GM19035 (cell line): ENCODE measurements around the gene TRIO.

Source experiments
- ATAC-seq: cut with Tn5 transposase; IDR thresholded peaks from one replicate; pipeline ENCODE4 v1.9.1; 2021; ENCODE audit not compliant: unreplicated experiment

TRIO gene

DNA sequence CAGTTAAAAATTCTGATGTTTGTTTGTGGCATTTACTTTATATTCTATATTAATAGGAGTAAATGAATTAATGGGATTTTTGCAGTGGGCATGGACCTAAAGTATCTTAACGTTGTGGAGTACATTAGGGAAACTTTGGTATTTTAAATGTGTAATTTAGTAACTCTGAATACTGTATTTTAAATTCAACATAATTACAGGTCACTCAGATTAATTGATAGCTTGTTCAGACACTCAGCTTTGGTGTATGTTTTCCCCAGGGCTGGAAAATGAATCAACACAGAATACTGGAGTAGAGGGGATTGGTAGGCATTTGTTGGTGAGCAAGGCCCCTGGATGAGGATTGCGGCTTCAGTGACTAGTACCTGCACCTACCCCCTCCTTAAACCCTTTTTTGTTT is 117.5 kb downstream of the TRIO start:
- ATAC-seq, result no peak

GRCh38 chr5:14261235-14261634 is 118.1 kb downstream of the TRIO start:
- no peak for ATAC-seq

GRCh38 chr5:14261856-14262611 is 118.9 kb downstream of the TRIO start:
- no peak for ATAC-seq

DNA sequence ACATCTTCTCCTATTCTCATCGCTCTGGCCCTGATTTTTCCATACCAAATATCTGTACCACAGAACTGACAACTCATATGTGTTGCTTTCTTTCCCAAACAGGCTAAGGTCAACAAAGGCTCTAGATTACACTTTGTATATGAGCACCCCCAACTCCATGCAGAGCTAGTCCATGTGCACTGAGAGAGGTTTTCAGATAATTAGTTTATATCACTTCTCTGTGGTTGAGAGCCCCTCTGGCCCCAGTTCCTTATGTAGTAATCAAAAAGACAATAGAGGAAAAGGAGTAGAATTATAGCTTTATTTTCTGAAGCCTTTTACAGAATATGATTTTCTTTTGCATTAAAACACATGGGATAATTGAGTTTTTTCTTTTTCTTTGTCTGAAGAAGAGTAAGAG is 120.0 kb downstream of the TRIO start:
- ATAC-seq, result no peak

- no peak for ATAC-seq
Observed at GRCh38 chr5:14263699-14264098, 120.6 kb downstream of the TRIO start.

DNA sequence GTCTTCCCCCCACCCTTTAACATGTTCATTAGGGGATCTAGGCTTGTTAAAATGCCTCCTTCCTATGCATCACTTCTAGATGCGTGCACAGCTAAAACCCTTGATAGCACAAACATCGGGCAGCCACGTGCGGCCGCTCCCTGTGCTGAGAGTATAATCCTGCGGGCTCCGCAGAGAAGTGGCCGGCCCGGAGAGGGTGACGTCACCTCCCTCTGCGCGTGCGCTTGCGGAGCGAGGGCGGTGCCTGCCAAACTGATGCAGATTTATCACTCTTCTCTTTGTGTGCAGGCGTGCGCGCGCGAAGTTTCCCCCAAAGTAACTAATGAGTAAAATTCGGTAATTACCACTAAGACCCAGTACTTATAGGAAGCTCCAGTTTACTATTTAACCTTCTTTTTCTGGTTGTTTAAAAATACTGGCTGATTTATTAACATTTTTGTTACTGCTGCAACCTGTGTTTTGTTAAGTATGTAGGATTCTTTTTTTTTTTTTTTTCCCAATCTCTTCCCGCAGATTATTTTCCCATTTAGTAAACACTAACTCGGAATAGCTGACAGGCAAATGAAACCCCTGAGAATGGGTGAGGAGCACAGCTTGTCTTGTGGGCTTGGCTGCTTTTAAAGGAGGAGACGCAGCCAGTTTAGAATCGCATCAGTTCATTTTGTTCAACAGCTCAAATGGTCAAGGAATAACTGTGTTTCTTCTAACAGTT is 121.6 kb downstream of the TRIO start:
- peak; percentile 88 for ATAC-seq

GRCh38 chr5:14265570-14265969 is 122.4 kb downstream of the TRIO start:
- ATAC-seq, result no peak

GRCh38 chr5:14266171-14266570 is 123.0 kb downstream of the TRIO start:
- no peak for ATAC-seq

- ATAC-seq, result no peak
Observed at GRCh38 chr5:14266686-14267085, 123.5 kb downstream of the TRIO start.

DNA sequence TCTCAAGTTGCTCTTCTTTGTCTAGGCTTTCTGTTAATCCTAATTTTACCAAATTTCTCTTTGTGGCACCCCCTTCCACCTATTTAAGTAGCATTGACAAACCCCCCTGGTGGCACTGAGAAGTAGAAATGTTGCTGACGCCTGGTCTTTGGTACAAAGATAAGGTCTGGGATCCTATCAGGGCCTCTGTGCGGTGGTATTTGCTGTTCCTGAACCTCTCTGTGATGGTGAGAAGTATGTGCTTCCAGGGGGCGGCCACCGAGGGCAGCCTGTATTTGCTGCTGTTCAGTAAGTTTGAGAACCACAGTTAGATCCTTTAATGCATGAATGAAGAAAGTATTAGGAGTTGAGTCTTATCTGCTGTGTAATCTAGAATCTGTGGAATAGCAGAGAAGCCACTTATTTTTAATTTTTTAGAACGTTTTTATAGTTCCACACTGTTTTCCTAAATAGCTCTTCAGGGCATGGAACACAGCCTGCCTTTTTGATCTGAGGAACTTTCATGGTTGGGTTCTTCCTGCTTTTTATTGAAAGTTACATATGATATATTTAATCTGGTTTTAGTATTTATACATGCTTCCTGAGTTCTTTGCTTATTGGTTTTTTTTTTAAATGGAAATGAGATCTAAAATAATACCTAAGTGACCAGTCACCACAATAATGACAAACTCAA is 124.2 kb downstream of the TRIO start:
- no peak for ATAC-seq

- ATAC-seq, result no peak
Observed at GRCh38 chr5:14267991-14268708, 125.0 kb downstream of the TRIO start.

GRCh38 chr5:14268738-14269137 is 125.6 kb downstream of the TRIO start:
- no peak for ATAC-seq

DNA sequence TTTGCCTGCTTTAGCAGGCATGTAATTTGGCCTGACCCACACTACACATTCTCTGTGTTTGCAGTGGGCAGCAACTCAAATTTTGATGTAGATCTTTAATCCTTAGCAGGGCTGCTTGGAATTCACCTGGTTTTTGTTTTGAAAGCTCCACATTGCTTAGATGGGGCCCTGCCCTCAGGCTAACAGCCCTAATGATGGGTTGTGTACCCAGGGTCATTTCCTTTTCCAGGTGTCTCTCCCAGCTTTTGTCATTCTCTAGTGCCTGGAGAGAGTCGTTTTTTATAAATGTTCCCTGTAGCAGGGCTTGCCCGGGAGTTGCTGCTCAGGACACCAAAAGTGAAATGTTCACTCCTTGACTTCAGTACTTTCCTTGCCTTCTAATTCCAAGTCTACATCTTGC is 126.3 kb downstream of the TRIO start:
- no peak for ATAC-seq

DNA sequence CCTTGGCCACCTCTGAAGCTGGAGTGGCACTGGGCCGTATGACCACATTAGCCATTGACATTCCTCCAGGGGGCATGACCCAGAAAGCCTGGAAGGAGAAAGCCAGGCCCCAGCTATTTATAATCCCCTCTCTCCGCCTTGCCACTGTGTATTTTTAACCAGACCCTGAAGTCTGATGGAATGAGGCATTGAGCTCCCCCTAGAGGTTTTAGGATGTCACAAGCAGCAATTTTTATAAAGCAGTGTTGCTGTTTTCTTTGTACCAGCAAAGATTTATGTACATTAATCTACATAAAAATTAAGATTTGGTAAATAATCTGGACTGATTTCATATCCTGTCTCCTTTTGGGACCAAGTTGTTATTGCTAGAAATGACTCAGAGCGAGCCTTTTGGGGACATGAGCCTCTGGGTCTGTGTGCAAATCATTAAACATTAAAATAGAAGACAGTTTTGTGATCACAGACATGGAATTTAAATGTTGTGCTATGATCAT is 127.1 kb downstream of the TRIO start:
- no peak for ATAC-seq

DNA sequence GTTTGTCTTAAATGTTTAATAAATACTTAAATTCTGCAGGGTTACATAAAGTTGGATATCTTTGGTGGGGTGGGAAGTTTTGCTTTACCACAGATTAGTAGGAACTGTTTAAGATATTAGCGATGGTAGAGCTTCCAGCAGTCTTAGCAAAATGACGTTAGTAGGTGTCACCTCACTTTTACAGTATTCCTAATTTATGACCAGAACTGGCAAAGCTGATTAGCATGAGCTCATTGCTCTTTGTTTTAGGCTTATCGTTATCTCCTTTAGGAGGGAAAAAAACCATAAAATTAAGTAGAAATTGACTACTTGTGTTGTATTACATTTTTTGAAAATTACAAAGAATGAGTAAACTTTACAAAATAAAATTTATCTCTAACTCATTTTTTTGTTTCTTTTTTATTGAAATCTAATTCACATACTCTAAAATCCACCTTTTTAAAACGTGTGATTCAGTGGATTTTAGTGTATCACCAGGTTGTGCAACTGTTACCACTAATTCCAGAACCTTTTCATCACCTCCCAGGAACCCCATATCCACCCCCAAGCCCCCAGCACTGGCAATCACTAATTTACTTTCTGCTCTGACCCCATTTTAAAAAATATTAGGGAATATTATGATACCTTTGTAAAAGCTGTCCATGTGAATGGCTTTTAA is 129.5 kb downstream of the TRIO start:
- no peak for ATAC-seq

- ATAC-seq, result no peak
Observed at GRCh38 chr5:14273207-14273767, 130.1 kb downstream of the TRIO start.

DNA sequence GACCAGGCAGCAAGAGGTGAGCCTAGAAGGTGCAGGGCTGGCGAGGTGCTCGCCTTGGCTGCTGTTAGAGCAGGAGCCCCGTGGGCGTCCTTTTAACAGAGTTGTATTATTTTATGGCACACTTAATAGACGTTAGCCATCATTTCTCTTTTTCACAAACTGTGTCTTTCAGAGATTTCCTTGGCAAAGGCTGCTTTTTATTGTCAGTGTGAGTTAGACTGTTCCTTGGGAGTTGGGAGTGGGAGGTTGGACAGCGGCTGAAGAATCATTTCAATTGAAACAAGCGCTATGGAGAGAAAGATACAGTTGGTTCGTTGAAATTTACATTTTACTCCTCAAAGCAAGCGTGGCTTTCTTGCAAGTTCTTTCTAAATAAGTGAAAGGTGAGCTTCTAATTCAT is 133.2 kb downstream of the TRIO start:
- no peak for ATAC-seq

DNA sequence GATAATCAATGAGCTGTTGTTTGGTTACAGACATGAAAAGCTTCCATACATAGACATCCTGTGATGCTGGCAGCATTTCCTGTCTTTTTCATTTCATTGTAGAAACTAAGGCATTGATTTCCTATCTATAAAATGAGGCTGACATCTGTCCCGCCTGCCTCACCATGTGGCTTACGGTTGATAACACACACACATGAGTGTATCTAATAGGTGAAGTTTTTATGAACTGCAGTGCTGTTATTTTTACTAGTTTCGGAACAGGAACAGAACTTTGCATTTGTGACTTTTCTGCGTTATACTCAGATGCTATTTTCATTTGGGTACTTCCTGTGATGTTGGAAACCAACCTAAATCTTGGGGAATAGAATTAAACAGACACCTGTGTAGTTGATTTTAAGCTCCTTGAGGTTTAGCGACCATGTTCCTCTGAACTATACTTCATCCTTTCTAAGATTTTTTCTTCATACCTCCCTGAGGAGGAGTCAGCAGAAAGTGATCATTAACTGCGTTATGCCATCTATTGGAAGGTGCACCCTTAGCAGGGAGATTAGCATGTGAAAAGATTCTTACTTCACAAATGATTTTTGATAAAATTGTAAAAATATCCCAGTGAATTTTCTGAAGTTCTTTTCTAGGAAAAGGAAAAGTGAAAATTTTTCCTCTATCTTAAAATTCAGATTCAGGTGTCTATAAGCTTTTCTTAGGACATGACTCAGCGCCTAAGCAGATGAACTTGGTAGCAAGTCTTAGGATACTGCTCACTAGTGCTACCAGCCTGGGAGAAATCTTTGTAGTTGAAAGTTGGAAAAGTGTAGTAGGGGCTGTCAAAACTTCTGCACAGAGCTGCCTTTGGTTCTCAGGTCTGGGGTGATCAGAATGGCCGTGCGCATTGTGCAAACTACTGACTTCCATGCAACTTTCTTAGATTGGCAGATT is 134.5 kb downstream of the TRIO start:
- no peak for ATAC-seq

- no peak for ATAC-seq
Observed at GRCh38 chr5:14280294-14280854, 137.2 kb downstream of the TRIO start.
